A549 (cell line): ENCODE data around the gene CHD6. TPM values are rescaled to one million over a fixed set of nuclear protein-coding genes. Genes with fewer than 3 reads are reported as not detected.

Experiments
- ATAC-seq, 2 experiments: fragments of 200-7000 bp in 1 of 2; fragments of >200 bp in 1 of 2; cut with Nextera tagmentation in 1 of 2; cut with Tn5 transposase in 1 of 2; 3 replicates each; pipeline versions ENCODE4 v1.8.0 to v1.9.1; 2018 to 2020; ENCODE audit warnings: mild to moderate bottlenecking in 1 of 2, moderate library complexity in 1 of 2
- CTCF ChIA-PET: fragments of 300-600 bp; sonication (Branson Sonifier 250); formaldehyde crosslinking; extraction: SDS; loops from one replicate; lab custom pipeline; 2021; ENCODE audit warnings: antibody characterized with exemption, inconsistent platforms; lab: Yijun Ruan, JAX
- POLR2A ChIA-PET: fragments of 350-600 bp; formaldehyde crosslinking; extraction: SDS; loops from one replicate; lab custom pipeline; 2021; ENCODE audit warnings: antibody characterized with exemption, inconsistent platforms; lab: Yijun Ruan, JAX
- DNase-seq, 2 experiments: peaks; one replicate each; pipeline versions ENCODE4 v3.0.0 to v3.0.0-alpha.2; 2011 to 2016; ENCODE audit warnings: low read depth in 1 of 2, low spot score in 1 of 2
- FAIRE-seq: peaks from 2 replicates; lab custom pipeline; 2011; peaks lifted over from hg19 to GRCh38; lab: Jason Lieb, UNC
- H3K27ac ChIP-seq, 2 experiments: fragments of >200 bp; sonication (Bioruptor Twin); formaldehyde crosslinking; 3 replicates each; pipeline ENCODE4 v1.5.1; 2016 to 2017
- H3K4me1 ChIP-seq: fragments of >200 bp; sonication (Bioruptor Twin); formaldehyde crosslinking; 3 replicates; pipeline ENCODE4 v1.6.1; 2016
- H3K4me2 ChIP-seq: fragments of >200 bp; sonication (Bioruptor Twin); formaldehyde crosslinking; 3 replicates; pipeline ENCODE4 v1.6.1; 2016
- H3K4me3 ChIP-seq: fragments of >200 bp; sonication (Bioruptor Twin); formaldehyde crosslinking; 3 replicates; pipeline ENCODE4 v1.5.1; 2016
- H3K9me3 ChIP-seq: fragments of >200 bp; sonication (Bioruptor Twin); formaldehyde crosslinking; 3 replicates; pipeline ENCODE4 v1.6.1; 2016
- ATOH8 ChIP-seq: fragments of 250-450 bp; sonication (Bioruptor Pico); IDR thresholded peaks from 2 replicates; pipeline ENCODE4 v1.5.0; 2020; ENCODE audit warnings: low read depth, mild to moderate bottlenecking, moderate library complexity
- CBX2 ChIP-seq: fragments of 200-600 bp; sonication (generic); IDR thresholded peaks from 2 replicates; pipeline ENCODE4 v1.6.1; 2016; ENCODE audit warnings: low read depth, mild to moderate bottlenecking, borderline replicate concordance
- CBX8 ChIP-seq: fragments of 200-600 bp; sonication (generic); IDR thresholded peaks from 2 replicates; pipeline ENCODE4 v1.6.1; 2016
- CEBPB ChIP-seq, 2 experiments: fragments of >200 bp in 1 of 2; sonication (Bioruptor Twin) in 1 of 2; formaldehyde crosslinking in 1 of 2; IDR thresholded peaks; 2 replicates each; pipeline ENCODE4 v1.6.1; 2012 to 2016
- CHD4 ChIP-seq: fragments of 200-600 bp; sonication (generic); IDR thresholded peaks from 2 replicates; pipeline ENCODE4 v1.6.1; 2016; ENCODE audit warnings: antibody characterized with exemption, mild to moderate bottlenecking, borderline replicate concordance
- EHMT2 ChIP-seq: fragments of 200-600 bp; sonication (generic); IDR thresholded peaks from 2 replicates; pipeline ENCODE4 v1.6.1; 2016; ENCODE audit warnings: antibody characterized with exemption, low read depth, mild to moderate bottlenecking, moderate library complexity
- EP300 ChIP-seq, 2 experiments: fragments of >200 bp; sonication (Bioruptor Twin); formaldehyde crosslinking; IDR thresholded peaks; 2 replicates in 1 of 2; 3 replicates in 1 of 2; pipeline ENCODE4 v1.6.1; 2016 to 2017
- ESRRA ChIP-seq: fragments of 150-350 bp; IDR thresholded peaks from 2 replicates; pipeline ENCODE4 v1.6.1; 2014; ENCODE audit warnings: mild to moderate bottlenecking, low read length, borderline replicate concordance
- FOSB ChIP-seq: fragments of 250-450 bp; sonication (Bioruptor Pico); IDR thresholded peaks from 2 replicates; pipeline ENCODE4 v1.5.0; 2020; ENCODE audit warnings: mild to moderate bottlenecking, moderate library complexity
- GATA3 ChIP-seq: IDR thresholded peaks from 2 replicates; pipeline ENCODE4 v1.6.1; 2012; ENCODE audit warnings: borderline replicate concordance
- HEYL ChIP-seq: fragments of 250-450 bp; sonication (Bioruptor Pico); IDR thresholded peaks from 2 replicates; pipeline ENCODE4 v1.8.0; 2021; ENCODE audit warnings: mild to moderate bottlenecking, moderate library complexity
- HMGXB4 ChIP-seq: fragments of 250-450 bp; sonication (Bioruptor Pico); IDR thresholded peaks from 2 replicates; pipeline ENCODE4 v1.5.0; 2021; ENCODE audit warnings: mild to moderate bottlenecking, moderate library complexity, borderline replicate concordance
- HOXB13 ChIP-seq: fragments of 250-450 bp; sonication (Bioruptor Pico); IDR thresholded peaks from 2 replicates; pipeline ENCODE4 v1.5.0; 2020; ENCODE audit warnings: low read depth, mild to moderate bottlenecking, moderate library complexity
- JUNB ChIP-seq: fragments of >200 bp; sonication (Bioruptor Twin); formaldehyde crosslinking; IDR thresholded peaks from 2 replicates; pipeline ENCODE4 v1.6.1; 2016
- KDM1A ChIP-seq: fragments of 200-600 bp; sonication (generic); IDR thresholded peaks from 2 replicates; pipeline ENCODE4 v1.6.1; 2016; ENCODE audit warnings: low read depth, mild to moderate bottlenecking
- KDM5A ChIP-seq: fragments of 200-600 bp; sonication (generic); IDR thresholded peaks from 2 replicates; pipeline ENCODE4 v1.6.1; 2016; ENCODE audit warnings: antibody characterized with exemption, mild to moderate bottlenecking
- MYC ChIP-seq: IDR thresholded peaks from 2 replicates; pipeline ENCODE4 v1.6.1; 2012; ENCODE audit warnings: mild to moderate bottlenecking, inconsistent platforms, low read length, improper control_type of control experiment, borderline replicate concordance
- NFE2L2 ChIP-seq: fragments of 150-350 bp; conservative IDR thresholded peaks from 2 replicates; pipeline ENCODE4 v1.6.1; 2014; ENCODE audit warnings: low read length
- NPAS2 ChIP-seq: fragments of 250-450 bp; sonication (Bioruptor Pico); IDR thresholded peaks from 2 replicates; pipeline ENCODE4 v1.8.0; 2022; ENCODE audit warnings: mild to moderate bottlenecking, moderate library complexity, borderline replicate concordance
- NR3C1 ChIP-seq: fragments of >200 bp; sonication (Bioruptor Twin); formaldehyde crosslinking; IDR thresholded peaks from 3 replicates; pipeline ENCODE4 v1.6.1; 2017
- PBX3 ChIP-seq: IDR thresholded peaks from 2 replicates; pipeline ENCODE4 v1.6.1; 2012
- PHF8 ChIP-seq: fragments of 200-600 bp; sonication (generic); IDR thresholded peaks from 2 replicates; pipeline ENCODE4 v1.6.1; 2016; ENCODE audit warnings: low read depth, mild to moderate bottlenecking, antibody characterized with exemption, moderate library complexity, borderline replicate concordance
- RAD21 ChIP-seq, 2 experiments: fragments of >200 bp in 1 of 2; sonication (Bioruptor Twin) in 1 of 2; formaldehyde crosslinking in 1 of 2; IDR thresholded peaks in 1 of 2; conservative IDR thresholded peaks in 1 of 2; 2 replicates in 1 of 2; 3 replicates in 1 of 2; pipeline ENCODE4 v1.6.1; 2012 to 2018; ENCODE audit warnings: inconsistent platforms in 1 of 2
- REST ChIP-seq: fragments of 200-600 bp; sonication (generic); IDR thresholded peaks from 2 replicates; pipeline ENCODE4 v1.6.1; 2016; ENCODE audit warnings: antibody characterized with exemption, mild to moderate bottlenecking, moderate library complexity
- SMC3 ChIP-seq: fragments of >200 bp; sonication (Bioruptor Twin); formaldehyde crosslinking; IDR thresholded peaks from 3 replicates; pipeline ENCODE4 v1.6.1; 2018; ENCODE audit warnings: inconsistent platforms
- TFCP2L1 ChIP-seq: fragments of 250-450 bp; sonication (Bioruptor Pico); IDR thresholded peaks from 2 replicates; pipeline ENCODE4 v1.5.0; 2021; ENCODE audit warnings: mild to moderate bottlenecking
- ZFP36 ChIP-seq: fragments of 450-650 bp; IDR thresholded peaks from 2 replicates; pipeline ENCODE4 v1.6.1; 2014; ENCODE audit warnings: borderline replicate concordance; ENCODE audit not compliant: partially characterized antibody
- WGBS: methylation state at CpG from one replicate; pipeline ENCODE4 v1.1.6; 2017; ENCODE audit errors: missing lambda C conversion rate; 5-methylcytosine and 5-hydroxymethylcytosine counted together
- polyA plus RNA-seq, 4 experiments: library from polyadenylated mRNA; depleted of rRNA in 3 of 4; stranded (reverse); fragments of >200 nt; fragmentation: RNase III in 1 of 4; extraction: RNeasy Plus Mini Kit Qiagen cat#74134 plus additional on column Dnase treatment in 1 of 4; gene quantifications; 2 replicates in 3 of 4; 3 replicates in 1 of 4; pipeline ENCODE4 v1.2.3, GENCODE V29; 2011 to 2017

Gene CHD6
- polyA plus RNA-seq, 2 of the 4 experiments (the other 2 are of a cell fraction), result 8.2 to 22.6 TPM

- no peak overlapping the region for H3K4me2 ChIP-seq
- ATAC-seq, result no peak
- FAIRE-seq, result no peak
- POLR2A ChIA-PET, result no interaction called here
- H3K4me1 ChIP-seq, result no peaks in the 10 kb centered on the region
- H3K27ac ChIP-seq, result no peak overlapping the region
- H3K9me3 ChIP-seq, result no peaks in the 10 kb centered on the region
- no peak overlapping the region for H3K4me3 ChIP-seq
- TF ChIP-seq MYC (no peak), NFE2L2 (no peak), GATA3 (no peak), EHMT2 (no peak), ZFP36 (no peak), FOSB (CRISPR knock-in tag) (no peak), PHF8 (no peak), KDM5A (no peak), HOXB13 (CRISPR knock-in tag) (no peak), KDM1A (no peak), HEYL (CRISPR knock-in tag) (no peak), ESRRA (no peak), HMGXB4 (CRISPR knock-in tag) (no peak), CEBPB (IDR thresholded peaks at IDR 0.05) (no peak), RAD21 (conservative IDR thresholded peaks at IDR 0.05 in 1 of 2, IDR thresholded peaks at IDR 0.05 in 1 of 2) (no peak)
- 90% methylated on average over 10 of the region's 10 CpGs for WGBS
- no peak for DNase-seq
- CTCF ChIA-PET, result interaction anchor here (1.3 kb wide), 1 partner anchor 234 kb away, joined by 3 read pairs; no protein-coding TSS in a partner anchor
Observed at GRCh38 chr20:41406353-41406752, 211.8 kb downstream of the CHD6 start.

- no peak overlapping the region for H3K4me2 ChIP-seq
- POLR2A ChIA-PET, result no interaction called here
- no peak for TF ChIP-seq REST
- WGBS, result 94% methylated on average over 3 of the region's 3 CpGs
- no peaks in the 10 kb centered on the region for H3K9me3 ChIP-seq
- H3K4me1 ChIP-seq, result no peaks in the 10 kb centered on the region
- no peak for DNase-seq
- CTCF ChIA-PET, result interaction anchor here (0.7 kb wide), 1 partner anchor 10 kb away, joined by 3 read pairs; no protein-coding TSS in a partner anchor
- no peak overlapping the region for H3K27ac ChIP-seq
- no peak overlapping the region for H3K4me3 ChIP-seq
- ATAC-seq, result no peak
- no peak for FAIRE-seq
Observed at GRCh38 chr20:41405436-41405835, 212.7 kb downstream of the CHD6 start.

GRCh38 chr20:41403604-41404003 lies 214.6 kb downstream of the CHD6 start:
- no peak overlapping the region for H3K4me3 ChIP-seq
- no peak for DNase-seq
- no peaks in the 10 kb centered on the region for H3K4me1 ChIP-seq
- ChIA-PET POLR2A (no interaction called here), CTCF (interaction anchor here (0.6 to 1.6 kb wide), 5 partner anchors 14 to 320 kb away, joined by 3 to 6 read pairs (median 3); no protein-coding TSS in a partner anchor)
- no peak for ATAC-seq
- FAIRE-seq, result no peak
- WGBS, result 90% methylated on average over 12 of the region's 12 CpGs
- no peak overlapping the region for H3K4me2 ChIP-seq
- H3K9me3 ChIP-seq, result no peaks in the 10 kb centered on the region
- no peak overlapping the region for H3K27ac ChIP-seq
- TF ChIP-seq JUNB, result no peak
- TF ChIP-seq TFCP2L1 (CRISPR knock-in tag), result no peak
- no peak for TF ChIP-seq CBX8
- TF ChIP-seq NR3C1, result no peak
- no peak for TF ChIP-seq HOXB13 (CRISPR knock-in tag)
- no peak for TF ChIP-seq EP300 (IDR thresholded peaks at IDR 0.05)
- TF ChIP-seq ESRRA, result no peak
- TF ChIP-seq CBX2, result no peak
- TF ChIP-seq CEBPB (IDR thresholded peaks at IDR 0.05), result no peak
- TF ChIP-seq SMC3, result no peak
- TF ChIP-seq KDM5A, result no peak
- no peak for TF ChIP-seq ATOH8 (CRISPR knock-in tag)
- TF ChIP-seq NPAS2, result no peak
- TF ChIP-seq ZFP36, result no peak
- no peak for TF ChIP-seq PHF8
- TF ChIP-seq KDM1A, result no peak
- no peak for TF ChIP-seq PBX3
- no peak for TF ChIP-seq CHD4
